ENCODE measurements around the gene PABPN1. TPM values are rescaled to one million over a fixed set of nuclear protein-coding genes. Genes with fewer than 3 reads are reported as not detected.

PABPN1 gene
- total and polyA plus RNA-seq, 9 of the 15 experiments (the other 6 are each of a cell fraction or from before 2014, with no cell fraction given), result 32.6 to 388 (median 178) TPM

DNA sequence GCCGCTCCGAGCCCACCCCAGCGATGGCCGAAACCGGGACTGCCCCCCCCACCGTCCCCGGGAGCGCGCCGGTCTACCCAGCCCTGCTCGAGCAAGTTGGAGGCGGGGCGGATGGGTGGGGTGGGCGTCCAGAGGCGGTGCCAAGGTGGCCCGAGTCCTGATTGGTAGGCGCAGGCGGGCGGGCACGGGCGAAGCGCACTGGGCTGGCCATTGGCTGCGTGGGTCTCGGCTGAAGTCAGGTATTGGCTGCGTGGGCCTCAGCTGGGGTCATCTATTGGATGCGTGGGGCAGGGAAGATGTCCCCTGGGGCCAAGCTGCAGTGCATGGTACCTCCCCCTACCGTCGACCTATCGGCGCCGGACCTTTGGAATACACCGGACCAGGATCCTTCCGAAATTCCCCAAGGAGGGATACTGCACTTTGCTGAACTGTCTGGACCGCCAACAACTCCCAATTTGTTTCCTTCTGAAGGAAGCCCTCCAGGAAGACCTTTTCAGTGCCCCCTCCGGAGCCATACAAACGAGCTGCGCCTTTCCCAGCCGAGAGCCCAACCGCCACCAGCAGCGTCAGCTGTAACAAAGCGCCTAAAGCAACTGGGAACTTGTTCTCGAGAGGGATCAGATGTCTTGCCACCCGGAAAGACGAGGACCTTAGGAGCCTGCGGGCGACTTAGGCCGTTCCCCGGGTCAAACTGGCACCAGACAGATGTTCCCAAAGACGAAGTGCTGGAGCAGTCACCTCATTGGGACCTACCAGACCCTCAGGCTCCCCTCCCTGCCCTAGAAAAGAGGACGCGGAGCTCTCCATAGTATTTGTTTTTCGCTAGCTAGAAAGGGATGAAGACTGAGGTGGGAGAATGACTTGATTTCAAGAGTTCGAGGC is 35.0 kb upstream of the PABPN1 start, which contains the start of gene HOMEZ (continued):
- TF ChIP-seq, protein P1, sequence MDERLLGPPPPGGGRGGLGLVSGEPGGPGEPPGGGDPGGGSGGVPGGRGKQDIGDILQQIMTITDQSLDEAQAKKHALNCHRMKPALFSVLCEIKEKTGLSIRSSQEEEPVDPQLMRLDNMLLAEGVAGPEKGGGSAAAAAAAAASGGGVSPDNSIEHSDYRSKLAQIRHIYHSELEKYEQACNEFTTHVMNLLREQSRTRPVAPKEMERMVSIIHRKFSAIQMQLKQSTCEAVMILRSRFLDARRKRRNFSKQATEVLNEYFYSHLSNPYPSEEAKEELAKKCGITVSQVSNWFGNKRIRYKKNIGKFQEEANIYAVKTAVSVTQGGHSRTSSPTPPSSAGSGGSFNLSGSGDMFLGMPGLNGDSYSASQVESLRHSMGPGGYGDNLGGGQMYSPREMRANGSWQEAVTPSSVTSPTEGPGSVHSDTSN (CRISPR knock-in tag; IDR thresholded peaks at IDR 0.05; ENCODE audit: low read depth), result no peak
- TF ChIP-seq, protein P1 (tag; conservative IDR thresholded peaks at IDR 0.05; ENCODE audit: low read depth), result no peak
- TF ChIP-seq KAT7 (CRISPR knock-in tag; IDR thresholded peaks at IDR 0.05; ENCODE audit: borderline replicate concordance) (0 out of 2 replicates have a peak, but pooled peaks have one; percentile 63), RAD21 (CRISPR knock-in tag; conservative IDR thresholded peaks at IDR 0.05 in 1 of 2, IDR thresholded peaks at IDR 0.05 in 1 of 2) (no peak), ZNF717 (CRISPR knock-in tag; IDR thresholded peaks at IDR 0.05) (no peak), CHD1 (IDR thresholded peaks at IDR 0.05; ENCODE audit: low read length) (no peak), CXXC5 (CRISPR knock-in tag; IDR thresholded peaks at IDR 0.05) (peak; percentile 62), DACH1 (IDR thresholded peaks at IDR 0.05; ENCODE audit: partially characterized antibody) (peak; percentile 64), FOXA3 (CRISPR knock-in tag; conservative IDR thresholded peaks at IDR 0.05 in 1 of 2, IDR thresholded peaks at IDR 0.05 in 1 of 2) (no peak), HEY1 (CRISPR knock-in tag; IDR thresholded peaks at IDR 0.05; ENCODE audit: borderline replicate concordance) (no peak), CSDE1 (IDR thresholded peaks at IDR 0.05) (no peak), CBFB (CRISPR knock-in tag; IDR thresholded peaks at IDR 0.05) (no peak), YBX1 (IDR thresholded peaks at IDR 0.05) (no peak)
- TF ChIP-seq, protein P2, sequence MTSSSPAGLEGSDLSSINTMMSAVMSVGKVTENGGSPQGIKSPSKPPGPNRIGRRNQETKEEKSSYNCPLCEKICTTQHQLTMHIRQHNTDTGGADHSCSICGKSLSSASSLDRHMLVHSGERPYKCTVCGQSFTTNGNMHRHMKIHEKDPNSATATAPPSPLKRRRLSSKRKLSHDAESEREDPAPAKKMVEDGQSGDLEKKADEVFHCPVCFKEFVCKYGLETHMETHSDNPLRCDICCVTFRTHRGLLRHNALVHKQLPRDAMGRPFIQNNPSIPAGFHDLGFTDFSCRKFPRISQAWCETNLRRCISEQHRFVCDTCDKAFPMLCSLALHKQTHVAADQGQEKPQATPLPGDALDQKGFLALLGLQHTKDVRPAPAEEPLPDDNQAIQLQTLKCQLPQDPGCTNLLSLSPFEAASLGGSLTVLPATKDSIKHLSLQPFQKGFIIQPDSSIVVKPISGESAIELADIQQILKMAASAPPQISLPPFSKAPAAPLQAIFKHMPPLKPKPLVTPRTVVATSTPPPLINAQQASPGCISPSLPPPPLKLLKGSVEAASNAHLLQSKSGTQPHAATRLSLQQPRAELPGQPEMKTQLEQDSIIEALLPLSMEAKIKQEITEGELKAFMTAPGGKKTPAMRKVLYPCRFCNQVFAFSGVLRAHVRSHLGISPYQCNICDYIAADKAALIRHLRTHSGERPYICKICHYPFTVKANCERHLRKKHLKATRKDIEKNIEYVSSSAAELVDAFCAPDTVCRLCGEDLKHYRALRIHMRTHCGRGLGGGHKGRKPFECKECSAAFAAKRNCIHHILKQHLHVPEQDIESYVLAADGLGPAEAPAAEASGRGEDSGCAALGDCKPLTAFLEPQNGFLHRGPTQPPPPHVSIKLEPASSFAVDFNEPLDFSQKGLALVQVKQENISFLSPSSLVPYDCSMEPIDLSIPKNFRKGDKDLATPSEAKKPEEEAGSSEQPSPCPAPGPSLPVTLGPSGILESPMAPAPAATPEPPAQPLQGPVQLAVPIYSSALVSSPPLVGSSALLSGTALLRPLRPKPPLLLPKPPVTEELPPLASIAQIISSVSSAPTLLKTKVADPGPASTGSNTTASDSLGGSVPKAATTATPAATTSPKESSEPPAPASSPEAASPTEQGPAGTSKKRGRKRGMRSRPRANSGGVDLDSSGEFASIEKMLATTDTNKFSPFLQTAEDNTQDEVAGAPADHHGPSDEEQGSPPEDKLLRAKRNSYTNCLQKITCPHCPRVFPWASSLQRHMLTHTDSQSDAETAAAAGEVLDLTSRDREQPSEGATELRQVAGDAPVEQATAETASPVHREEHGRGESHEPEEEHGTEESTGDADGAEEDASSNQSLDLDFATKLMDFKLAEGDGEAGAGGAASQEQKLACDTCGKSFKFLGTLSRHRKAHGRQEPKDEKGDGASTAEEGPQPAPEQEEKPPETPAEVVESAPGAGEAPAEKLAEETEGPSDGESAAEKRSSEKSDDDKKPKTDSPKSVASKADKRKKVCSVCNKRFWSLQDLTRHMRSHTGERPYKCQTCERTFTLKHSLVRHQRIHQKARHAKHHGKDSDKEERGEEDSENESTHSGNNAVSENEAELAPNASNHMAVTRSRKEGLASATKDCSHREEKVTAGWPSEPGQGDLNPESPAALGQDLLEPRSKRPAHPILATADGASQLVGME (CRISPR knock-in tag; IDR thresholded peaks at IDR 0.05), result peak; percentile 83; the same call in 1 of the 2 replicates
- TF ChIP-seq, protein P3, sequence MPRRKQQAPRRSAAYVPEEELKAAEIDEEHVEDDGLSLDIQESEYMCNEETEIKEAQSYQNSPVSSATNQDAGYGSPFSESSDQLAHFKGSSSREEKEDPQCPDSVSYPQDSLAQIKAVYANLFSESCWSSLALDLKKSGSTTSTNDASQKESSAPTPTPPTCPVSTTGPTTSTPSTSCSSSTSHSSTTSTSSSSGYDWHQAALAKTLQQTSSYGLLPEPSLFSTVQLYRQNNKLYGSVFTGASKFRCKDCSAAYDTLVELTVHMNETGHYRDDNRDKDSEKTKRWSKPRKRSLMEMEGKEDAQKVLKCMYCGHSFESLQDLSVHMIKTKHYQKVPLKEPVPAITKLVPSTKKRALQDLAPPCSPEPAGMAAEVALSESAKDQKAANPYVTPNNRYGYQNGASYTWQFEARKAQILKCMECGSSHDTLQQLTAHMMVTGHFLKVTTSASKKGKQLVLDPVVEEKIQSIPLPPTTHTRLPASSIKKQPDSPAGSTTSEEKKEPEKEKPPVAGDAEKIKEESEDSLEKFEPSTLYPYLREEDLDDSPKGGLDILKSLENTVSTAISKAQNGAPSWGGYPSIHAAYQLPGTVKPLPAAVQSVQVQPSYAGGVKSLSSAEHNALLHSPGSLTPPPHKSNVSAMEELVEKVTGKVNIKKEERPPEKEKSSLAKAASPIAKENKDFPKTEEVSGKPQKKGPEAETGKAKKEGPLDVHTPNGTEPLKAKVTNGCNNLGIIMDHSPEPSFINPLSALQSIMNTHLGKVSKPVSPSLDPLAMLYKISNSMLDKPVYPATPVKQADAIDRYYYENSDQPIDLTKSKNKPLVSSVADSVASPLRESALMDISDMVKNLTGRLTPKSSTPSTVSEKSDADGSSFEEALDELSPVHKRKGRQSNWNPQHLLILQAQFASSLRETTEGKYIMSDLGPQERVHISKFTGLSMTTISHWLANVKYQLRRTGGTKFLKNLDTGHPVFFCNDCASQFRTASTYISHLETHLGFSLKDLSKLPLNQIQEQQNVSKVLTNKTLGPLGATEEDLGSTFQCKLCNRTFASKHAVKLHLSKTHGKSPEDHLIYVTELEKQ (CRISPR knock-in tag; IDR thresholded peaks at IDR 0.05), result no peak

Data from K562 (cell line).